Breast epithelium (tissue), 3 donors: ENCODE measurements around the gene OR4Q3.

Experiments
- CTCF ChIP-seq, 3 donors: fragments of 450-650 bp; IDR thresholded peaks; one replicate each; pipeline ENCODE4 v1.5.1; 2016 to 2017; ENCODE audit warnings: antibody characterized with exemption in 3 of 3, mild to moderate bottlenecking in 3 of 3, moderate library complexity in 3 of 3
- POLR2A ChIP-seq: fragments of 450-650 bp; IDR thresholded peaks from one replicate; pipeline ENCODE4 v1.6.1; 2016; ENCODE audit warnings: antibody characterized with exemption, mild to moderate bottlenecking, moderate library complexity

GRCh38 chr14:19729359-19729758 lies 14.0 kb upstream of the OR4Q3 start:
- TF ChIP-seq CTCF (IDR thresholded peaks at IDR 0.05) = no peak
- no peak for TF ChIP-seq POLR2A
